Large intestine (tissue), 3 donors: ENCODE results near the gene NECTIN1. TPM values are rescaled to one million over a fixed set of nuclear protein-coding genes. Genes with fewer than 3 reads are reported as not detected.

ENCODE experiments used
- DNase-seq, 2 donors: peaks; one replicate each; pipeline versions ENCODE4 v3.0.0 to v3.0.0-alpha.2; 2013
- H3K27ac ChIP-seq: one replicate; pipeline ENCODE4 v1.5.1; 2013; ENCODE audit warnings: low read length
- H3K27me3 ChIP-seq: 2 replicates; pipeline ENCODE4 v1.6.1; 2013; ENCODE audit warnings: low read length; ENCODE audit not compliant: control insufficient read depth, insufficient read depth
- H3K36me3 ChIP-seq: 2 replicates; pipeline ENCODE4 v1.6.1; 2013; ENCODE audit warnings: low read length; ENCODE audit not compliant: control insufficient read depth, insufficient read depth
- H3K4me1 ChIP-seq: one replicate; pipeline ENCODE4 v1.6.1; 2013; ENCODE audit warnings: low read length; ENCODE audit not compliant: control insufficient read depth, insufficient read depth
- H3K4me3 ChIP-seq: one replicate; pipeline ENCODE4 v1.5.1; 2013; ENCODE audit warnings: low read length
- H3K9me3 ChIP-seq: one replicate; pipeline ENCODE4 v1.6.1; 2013; ENCODE audit warnings: mild to moderate bottlenecking, low read depth, low read length, moderate library complexity; ENCODE audit not compliant: control insufficient read depth
- polyA plus RNA-seq: library from polyadenylated mRNA; unstranded; fragments of 120-200 nt; gene quantifications from one replicate; pipeline ENCODE4 v1.2.1, GENCODE V29; 2013

Gene NECTIN1
- polyA plus RNA-seq, 1 donor: 35.4 TPM

DNA sequence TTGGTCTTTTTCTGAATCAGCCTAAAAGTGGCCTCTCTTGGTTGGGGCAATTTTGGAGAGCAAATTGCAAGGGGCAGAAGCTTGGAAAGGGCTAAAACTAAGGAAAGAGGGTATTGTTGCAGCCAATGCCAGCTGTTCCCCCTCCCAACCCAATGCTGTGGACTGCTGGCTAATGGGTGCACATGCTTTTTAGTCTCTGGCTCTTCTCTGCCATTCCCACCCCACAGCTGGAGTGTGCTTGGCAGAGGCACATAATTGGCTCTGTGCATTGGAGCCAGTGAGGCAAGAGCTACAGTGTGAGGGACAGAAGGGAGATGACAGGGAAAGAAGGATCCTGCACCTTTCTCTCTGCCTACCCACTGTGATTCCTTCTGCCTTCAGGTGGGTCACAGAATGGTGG lies 140.0 kb downstream of the NECTIN1 start:
- Histone ChIP-seq H3K27me3 (peaks cover 11% of the 10 kb centered on the region), H3K4me1 (peaks cover 12% of the 10 kb centered on the region), H3K36me3 (no peaks in the 10 kb centered on the region), H3K27ac (no peak overlapping the region), H3K4me3 (no peak overlapping the region), H3K9me3 (peaks cover 7% of the 10 kb centered on the region)
- no peak for DNase-seq
